DOHH2 (cell line): ENCODE data around the gene CLIC1.

ENCODE experiments used
- H3F3A ChIP-seq: fragments of 200-600 bp; sonication (generic), shearing (Covaris generic); 2 replicates; pipeline ENCODE4 v1.6.0; 2016; ENCODE audit warnings: antibody characterized with exemption, mild to moderate bottlenecking; ENCODE audit not compliant: control insufficient read depth, insufficient read depth
- H3K27ac ChIP-seq: fragments of 200-600 bp; sonication (generic); 2 replicates; pipeline ENCODE4 v1.5.1; 2014; ENCODE audit warnings: low read depth, mild to moderate bottlenecking, low read length, moderate library complexity
- H3K27me3 ChIP-seq: fragments of 200-600 bp; sonication (generic); 2 replicates; pipeline ENCODE4 v1.6.1; 2014; ENCODE audit warnings: mild to moderate bottlenecking, low read length, mixed read lengths; ENCODE audit not compliant: control insufficient read depth
- H3K36me3 ChIP-seq: fragments of 200-600 bp; sonication (generic); 2 replicates; pipeline ENCODE4 v1.6.1; 2014; ENCODE audit warnings: mild to moderate bottlenecking, low read length, moderate library complexity, mixed read lengths; ENCODE audit not compliant: control insufficient read depth
- H3K4me1 ChIP-seq: fragments of 200-600 bp; sonication (generic); 2 replicates; pipeline ENCODE4 v1.6.1; 2014; ENCODE audit warnings: mild to moderate bottlenecking, low read length, mixed read lengths; ENCODE audit not compliant: control insufficient read depth
- H3K4me2 ChIP-seq: fragments of 200-600 bp; sonication (generic); 2 replicates; pipeline ENCODE4 v1.6.0; 2014; ENCODE audit warnings: mild to moderate bottlenecking, low read length, moderate library complexity
- H3K4me3 ChIP-seq: fragments of 200-600 bp; sonication (generic); 2 replicates; pipeline ENCODE4 v1.5.1; 2014; ENCODE audit warnings: mild to moderate bottlenecking, low read length, mixed read lengths
- H3K79me2 ChIP-seq: fragments of 200-600 bp; sonication (generic); 2 replicates; pipeline ENCODE4 v1.6.1; 2014; ENCODE audit warnings: mild to moderate bottlenecking, low read length, mixed read lengths; ENCODE audit not compliant: control insufficient read depth
- H3K9me2 ChIP-seq: fragments of 200-600 bp; sonication (generic); replicated peaks from 2 replicates; pipeline ENCODE4 v1.6.1; 2014; ENCODE audit warnings: mild to moderate bottlenecking, low read length, mixed read lengths; ENCODE audit not compliant: control insufficient read depth
- H3K9me3 ChIP-seq: fragments of 200-600 bp; sonication (generic); 2 replicates; pipeline ENCODE4 v1.6.1; 2014; ENCODE audit warnings: antibody characterized with exemption, low read length, mixed read lengths; ENCODE audit not compliant: control insufficient read depth, insufficient read depth
- H4K20me1 ChIP-seq: fragments of 200-600 bp; sonication (generic); 2 replicates; pipeline ENCODE4 v1.6.0; 2014; ENCODE audit warnings: low read depth, mild to moderate bottlenecking, antibody characterized with exemption, low read length, moderate library complexity; ENCODE audit not compliant: control insufficient read depth, insufficient read depth
- EZH2phosphoT487 ChIP-seq: fragments of 200-600 bp; sonication (generic); IDR thresholded peaks from 2 replicates; pipeline ENCODE4 v1.6.1; 2017; ENCODE audit warnings: borderline replicate concordance, mild to moderate bottlenecking, antibody characterized with exemption, low read length, moderate library complexity, mixed read lengths
- TF ChIP-seq, protein P1 (sequence below): fragments of 200-600 bp; sonication (generic); IDR thresholded peaks from one replicate; pipeline ENCODE4 v1.5.1; 2014; ENCODE audit warnings: antibody characterized with exemption, mild to moderate bottlenecking, low read depth, low read length; ENCODE audit not compliant: poor library complexity, severe bottlenecking

Gene CLIC1

DNA sequence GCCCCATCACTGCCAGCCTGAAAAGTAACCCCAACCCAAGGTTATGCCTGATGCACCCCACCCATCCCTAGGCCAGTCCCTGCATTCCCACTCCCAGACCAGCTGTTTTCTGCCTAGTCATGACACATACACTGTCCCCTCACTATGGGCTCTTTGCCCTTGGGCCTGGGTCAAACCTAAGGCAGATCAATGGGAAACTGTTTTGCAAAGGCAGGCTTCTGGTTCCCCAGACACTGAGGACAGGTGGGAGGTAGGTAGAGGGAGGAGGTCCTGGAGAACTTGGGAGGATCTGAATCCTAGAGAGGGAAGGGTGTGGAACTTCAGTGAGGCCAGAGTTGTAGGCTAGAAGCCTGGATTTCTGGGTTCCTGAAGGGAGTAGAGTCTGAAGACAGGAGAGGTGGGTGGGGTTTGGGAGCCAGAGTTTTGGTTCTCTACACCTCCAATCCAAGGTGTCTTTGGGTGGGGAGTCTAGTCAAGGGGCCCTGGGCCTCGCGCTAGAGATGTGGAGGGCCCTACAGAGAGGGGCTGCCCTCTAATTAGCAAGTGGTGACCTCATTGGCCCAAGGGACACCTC lies 2.0 kb downstream of the CLIC1 start:
- Histone ChIP-seq H4K20me1 (peaks cover 10% of the 10 kb centered on the region; the same call in 1 of the 2 replicates), H3F3A (peaks cover 52% of the 10 kb centered on the region), H3K27me3 (no peaks in the 10 kb centered on the region), H3K27ac (peak overlapping the region; percentile 96), H3K4me1 (peaks cover 57% of the 10 kb centered on the region), H3K4me2 (peak overlapping the region; percentile 93), H3K36me3 (peaks cover 57% of the 10 kb centered on the region), H3K9me3 (no peaks in the 10 kb centered on the region), H3K4me3 (peak overlapping the region; percentile 84), H3K9me2 (no peaks in the 10 kb centered on the region), H3K79me2 (peaks cover 40% of the 10 kb centered on the region)
- TF ChIP-seq, protein P1, sequence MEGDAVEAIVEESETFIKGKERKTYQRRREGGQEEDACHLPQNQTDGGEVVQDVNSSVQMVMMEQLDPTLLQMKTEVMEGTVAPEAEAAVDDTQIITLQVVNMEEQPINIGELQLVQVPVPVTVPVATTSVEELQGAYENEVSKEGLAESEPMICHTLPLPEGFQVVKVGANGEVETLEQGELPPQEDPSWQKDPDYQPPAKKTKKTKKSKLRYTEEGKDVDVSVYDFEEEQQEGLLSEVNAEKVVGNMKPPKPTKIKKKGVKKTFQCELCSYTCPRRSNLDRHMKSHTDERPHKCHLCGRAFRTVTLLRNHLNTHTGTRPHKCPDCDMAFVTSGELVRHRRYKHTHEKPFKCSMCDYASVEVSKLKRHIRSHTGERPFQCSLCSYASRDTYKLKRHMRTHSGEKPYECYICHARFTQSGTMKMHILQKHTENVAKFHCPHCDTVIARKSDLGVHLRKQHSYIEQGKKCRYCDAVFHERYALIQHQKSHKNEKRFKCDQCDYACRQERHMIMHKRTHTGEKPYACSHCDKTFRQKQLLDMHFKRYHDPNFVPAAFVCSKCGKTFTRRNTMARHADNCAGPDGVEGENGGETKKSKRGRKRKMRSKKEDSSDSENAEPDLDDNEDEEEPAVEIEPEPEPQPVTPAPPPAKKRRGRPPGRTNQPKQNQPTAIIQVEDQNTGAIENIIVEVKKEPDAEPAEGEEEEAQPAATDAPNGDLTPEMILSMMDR = no peak
- no peak for TF ChIP-seq EZH2phosphoT487

DNA sequence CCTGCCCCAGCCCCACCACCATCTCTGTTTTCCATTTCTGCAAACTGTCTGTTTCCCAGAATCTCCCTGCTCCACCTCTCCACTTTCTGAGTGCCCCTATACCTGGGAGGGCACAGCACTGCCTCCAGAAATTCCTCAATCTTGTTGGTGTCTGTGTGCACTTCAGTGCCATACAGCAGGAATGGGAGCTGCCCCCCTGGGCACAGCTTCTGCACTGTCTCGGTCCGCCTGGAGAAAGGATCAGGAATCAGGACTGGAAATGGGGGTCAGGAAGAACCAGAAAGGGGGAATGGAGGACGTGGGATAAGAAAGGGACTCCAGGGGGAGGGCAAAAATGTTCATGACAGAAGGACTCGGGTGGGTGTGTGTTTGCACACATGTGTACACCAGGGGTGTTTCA lies 2.6 kb downstream of the CLIC1 start:
- peaks cover 58% of the 10 kb centered on the region for H3K4me1 ChIP-seq
- peaks cover 40% of the 10 kb centered on the region for H3K79me2 ChIP-seq
- peak overlapping the region; percentile 93 for H3K4me2 ChIP-seq
- no peaks in the 10 kb centered on the region for H3K27me3 ChIP-seq
- H3K36me3 ChIP-seq = peaks cover 59% of the 10 kb centered on the region
- peaks cover 13% of the 10 kb centered on the region; the same call in 1 of the 2 replicates for H4K20me1 ChIP-seq
- no peak for TF ChIP-seq EZH2phosphoT487
- TF ChIP-seq, protein P1 = no peak
- H3K4me3 ChIP-seq = no peak overlapping the region
- H3K9me2 ChIP-seq = no peaks in the 10 kb centered on the region
- H3K27ac ChIP-seq = peak overlapping the region; percentile 96; the same call in 1 of the 2 replicates
- H3F3A ChIP-seq = peaks cover 46% of the 10 kb centered on the region
- H3K9me3 ChIP-seq = no peaks in the 10 kb centered on the region

DNA sequence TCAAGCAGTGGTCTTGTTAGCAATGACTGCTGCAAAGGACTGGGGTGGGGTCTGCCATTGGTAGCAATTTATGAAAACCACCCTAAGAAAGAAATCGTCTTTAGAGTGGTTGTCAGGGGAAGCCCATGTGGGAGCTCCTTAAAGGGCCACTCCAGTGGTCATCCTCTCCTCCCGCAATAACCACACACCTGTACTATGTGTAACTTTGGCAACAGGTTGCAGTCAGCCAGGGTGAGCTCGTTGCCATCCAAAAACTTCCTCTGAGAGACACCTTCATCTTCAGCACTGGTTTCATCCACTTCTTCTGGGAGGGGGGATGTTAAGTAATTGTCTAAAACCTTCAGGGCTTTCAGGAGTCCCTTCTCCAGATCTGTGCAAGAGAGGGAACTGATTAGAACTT lies 4.3 kb downstream of the CLIC1 start:
- Histone ChIP-seq H3K4me3 (no peak overlapping the region), H4K20me1 (peaks cover 13% of the 10 kb centered on the region; the same call in 1 of the 2 replicates), H3K36me3 (peaks cover 72% of the 10 kb centered on the region), H3K27me3 (no peaks in the 10 kb centered on the region), H3K79me2 (peaks cover 40% of the 10 kb centered on the region), H3K9me2 (no peaks in the 10 kb centered on the region), H3K9me3 (no peaks in the 10 kb centered on the region), H3K4me1 (peaks cover 58% of the 10 kb centered on the region), H3K4me2 (no peak overlapping the region), H3F3A (peaks cover 39% of the 10 kb centered on the region), H3K27ac (no peak overlapping the region)
- TF ChIP-seq, protein P1 = no peak
- no peak for TF ChIP-seq EZH2phosphoT487
